Smooth muscle cell (in vitro differentiated cells): ENCODE measurements around the gene SGK1. TPM values are rescaled to one million over a fixed set of nuclear protein-coding genes. Genes with fewer than 3 reads are reported as not detected.
A peak's percentile ranks its signal among the peaks of the same experiment; 100 is the strongest.

Source experiments
- DNase-seq: peaks from one replicate; lab custom pipeline; 2025; ENCODE audit not compliant: unreplicated experiment; lab: John Stamatoyannopoulos, UW
- H2AFZ ChIP-seq: fragments of 200-600 bp; sonication (generic); 2 replicates; pipeline ENCODE4 v1.6.0; 2016; ENCODE audit warnings: antibody characterized with exemption, low read depth, mild to moderate bottlenecking
- H3F3A ChIP-seq: fragments of 200-600 bp; sonication (generic); 2 replicates; pipeline ENCODE4 v1.6.0; 2017; ENCODE audit warnings: antibody characterized with exemption, low read depth
- H3K27ac ChIP-seq: fragments of 200-600 bp; sonication (generic); 2 replicates; pipeline ENCODE4 v1.5.1; 2016; ENCODE audit warnings: low read depth, mild to moderate bottlenecking
- H3K27me3 ChIP-seq: fragments of 200-600 bp; sonication (generic); 2 replicates; pipeline ENCODE4 v1.6.1; 2016; ENCODE audit warnings: low read depth, mild to moderate bottlenecking
- H3K36me3 ChIP-seq: fragments of 200-600 bp; sonication (generic); 2 replicates; pipeline ENCODE4 v1.5.1; 2016; ENCODE audit warnings: low read depth
- H3K4me1 ChIP-seq: fragments of 200-600 bp; sonication (generic); 2 replicates; pipeline ENCODE4 v1.5.1; 2016; ENCODE audit warnings: low read depth
- H3K4me2 ChIP-seq: fragments of 200-600 bp; sonication (generic); 2 replicates; pipeline ENCODE4 v1.6.0; 2016; ENCODE audit warnings: mild to moderate bottlenecking
- H3K4me3 ChIP-seq: fragments of 200-600 bp; sonication (generic); 2 replicates; pipeline ENCODE4 v1.5.1; 2016; ENCODE audit warnings: mild to moderate bottlenecking
- H3K79me2 ChIP-seq: fragments of 200-600 bp; sonication (generic); 2 replicates; pipeline ENCODE4 v1.6.0; 2016; ENCODE audit warnings: low read depth, mild to moderate bottlenecking
- H3K9ac ChIP-seq: fragments of 200-600 bp; sonication (generic); 2 replicates; pipeline ENCODE4 v1.6.0; 2016; ENCODE audit warnings: low read depth
- H3K9me3 ChIP-seq: fragments of 200-600 bp; sonication (generic); replicated peaks from 2 replicates; pipeline ENCODE4 v1.5.1; 2016; ENCODE audit warnings: low read depth
- H4K20me1 ChIP-seq: fragments of 200-600 bp; sonication (generic); 2 replicates; pipeline ENCODE4 v1.6.0; 2016; ENCODE audit warnings: low read depth
- CTCF ChIP-seq: fragments of 200-600 bp; sonication (generic); IDR thresholded peaks from 2 replicates; pipeline ENCODE4 v1.5.1; 2017; ENCODE audit warnings: borderline replicate concordance, mild to moderate bottlenecking, antibody characterized with exemption; ENCODE audit not compliant: insufficient read depth, poor library complexity, severe bottlenecking
- WGBS: methylation state at CpG from one replicate; pipeline ENCODE4 v1.1.7; 2016; ENCODE audit warnings: low lambda C conversion rate; 5-methylcytosine and 5-hydroxymethylcytosine counted together
- polyA plus RNA-seq: library from polyadenylated mRNA; unstranded; fragments of >200 nt; fragmentation: Nextera tagmentation; extraction: Ambion mirVana; gene quantifications from 2 replicates; pipeline ENCODE4 v1.2.1, GENCODE V29; 2016
- total RNA-seq: library from RNA; depleted of rRNA; stranded (reverse); fragments of >200 nt; gene quantifications from 2 replicates; pipeline ENCODE4 v1.2.3, GENCODE V29; 2014

SGK1 gene
- total RNA-seq, result 67.0 and 109 TPM in 2 replicates
- polyA plus RNA-seq, result 18.9 and 52.3 TPM in 2 replicates

- H3K27ac ChIP-seq, result no peak within 1 kb of the TSS
- no peaks in the 10 kb centered on the region for H3F3A ChIP-seq
- H3K4me1 ChIP-seq, result no peaks in the 10 kb centered on the region
- no peak for TF ChIP-seq CTCF
- H3K79me2 ChIP-seq, result no peaks in the 10 kb centered on the region
- H3K27me3 ChIP-seq, result peaks cover 44% of the 10 kb centered on the region
- H3K4me2 ChIP-seq, result peak within 1 kb of the TSS; percentile 85
- WGBS, result 2% methylated on average over 33 of the region's 33 CpGs
- no peaks in the 10 kb centered on the region for H3K9me3 ChIP-seq
- peak within 1 kb of the TSS; percentile 53 for H2AFZ ChIP-seq
- peak within 1 kb of the TSS; percentile 54 for H3K4me3 ChIP-seq
- H4K20me1 ChIP-seq, result no peaks in the 10 kb centered on the region
- H3K36me3 ChIP-seq, result no peaks in the 10 kb centered on the region
- DNase-seq, result no peak
- H3K9ac ChIP-seq, result no peak within 1 kb of the TSS
These were observed at the start of gene SGK1 for GRCh38 chr6:134317471-134318131. TSS of gene SGK1 (minus strand) at chr6:134318112. CDS start at chr6:134317460, 652 bp downstream.

- Histone ChIP-seq H3K27ac (peak overlapping the region; percentile 50), H3K4me3 (no peak overlapping the region), H3K27me3 (no peaks in the 10 kb centered on the region), H3K4me1 (no peaks in the 10 kb centered on the region), H3K9me3 (no peaks in the 10 kb centered on the region), H4K20me1 (no peaks in the 10 kb centered on the region), H3K4me2 (no peak overlapping the region), H3K79me2 (no peaks in the 10 kb centered on the region), H3K9ac (no peak overlapping the region), H2AFZ (no peak overlapping the region), H3K36me3 (no peaks in the 10 kb centered on the region), H3F3A (no peaks in the 10 kb centered on the region)
- 51% methylated on average over 2 of the region's 2 CpGs for WGBS
- DNase-seq, result no peak
- no peak for TF ChIP-seq CTCF
These were observed 45.6 kb upstream of the SGK1 start for GRCh38 chr6:134363323-134364039.

- Histone ChIP-seq H3K79me2 (no peaks in the 10 kb centered on the region), H3K36me3 (no peaks in the 10 kb centered on the region), H2AFZ (no peak overlapping the region), H3K4me3 (no peak overlapping the region), H3K4me2 (no peak overlapping the region), H4K20me1 (no peaks in the 10 kb centered on the region), H3K9me3 (no peaks in the 10 kb centered on the region), H3K4me1 (no peaks in the 10 kb centered on the region), H3F3A (no peaks in the 10 kb centered on the region), H3K27me3 (no peaks in the 10 kb centered on the region), H3K9ac (no peak overlapping the region), H3K27ac (no peak overlapping the region)
- DNase-seq, result no peak
- TF ChIP-seq CTCF, result no peak
- WGBS, result 98% methylated on average over 6 of the region's 6 CpGs
These were observed 43.1 kb upstream of the SGK1 start for GRCh38 chr6:134361011-134361410.
